Body of pancreas (tissue), 4 donors: ENCODE results near the gene ATP6V1F. TPM values are rescaled to one million over a fixed set of nuclear protein-coding genes. Genes with fewer than 3 reads are reported as not detected.

Experiments used
- ATAC-seq: fragments of 150-250 bp; one replicate; pipeline ENCODE4 v1.9.1; 2016
- DNase-seq, 4 donors: peaks; one replicate each; pipeline ENCODE4 v3.0.0-alpha.2; 2019
- H3K27ac ChIP-seq, 4 donors: fragments of 200-600 bp; sonication (generic); 1 replicate in 3 of 4; 2 replicates in 1 of 4; pipeline versions ENCODE4 v1.5.1 to v1.6.1; 2016 to 2019; ENCODE audit warnings: mild to moderate bottlenecking in 1 of 4, mixed read lengths in 1 of 4, moderate library complexity in 1 of 4
- H3K27me3 ChIP-seq, 2 donors: fragments of 200-600 bp; sonication (generic); one replicate each; pipeline ENCODE4 v1.6.0; 2016; ENCODE audit warnings: mild to moderate bottlenecking in 1 of 2
- H3K36me3 ChIP-seq, 2 donors: fragments of 200-600 bp; sonication (generic); replicated peaks in 1 of 2; 2 replicates each; pipeline ENCODE4 v1.5.1; 2016; ENCODE audit warnings: low read depth in 2 of 2; ENCODE audit not compliant: insufficient read depth in 1 of 2
- H3K4me1 ChIP-seq: fragments of 200-600 bp; sonication (generic); one replicate; pipeline ENCODE4 v1.6.0; 2016
- H3K4me3 ChIP-seq, 2 donors: fragments of 200-600 bp; sonication (generic); 1 replicate in 1 of 2; 2 replicates in 1 of 2; pipeline ENCODE4 v1.5.1; 2016 to 2019
- H3K9me3 ChIP-seq, 3 donors: fragments of 200-600 bp; sonication (generic); 1 replicate in 2 of 3; 2 replicates in 1 of 3; pipeline ENCODE4 v1.5.1; 2016
- CTCF ChIP-seq, 7 experiments: fragments of 450-650 bp in 4 of 7; fragments of 200-600 bp in 3 of 7; sonication (generic) in 3 of 7; IDR thresholded peaks; one replicate each; pipeline ENCODE4 v1.5.1; 2016 to 2019; ENCODE audit warnings: antibody characterized with exemption in 7 of 7
- POLR2A ChIP-seq, 3 donors: fragments of 450-650 bp; IDR thresholded peaks; one replicate each; pipeline ENCODE4 v1.6.1; 2016; ENCODE audit warnings: antibody characterized with exemption in 3 of 3, mild to moderate bottlenecking in 2 of 3
- WGBS, 2 donors: methylation state at CpG; one replicate each; pipeline ENCODE4 v1.1.5; 2017; 5-methylcytosine and 5-hydroxymethylcytosine counted together
- intact Hi-C: fragments of 100-400 bp; cut with DNase I; formaldehyde crosslinking; loops from one replicate; pipeline ENCODE4 v1.15.1; 2023
- total RNA-seq, 2 donors: library from RNA; depleted of rRNA; stranded (reverse); fragments of >200 nt; gene quantifications; one replicate each; pipeline ENCODE4 v1.1.0, GENCODE V29; 2016

The ATP6V1F gene
- total RNA-seq, 2 donors from 2014 or later: 36.3 to 45.8 TPM

GRCh38 chr7:128899392-128899791, 36.7 kb downstream of the ATP6V1F start:
- ATAC-seq (no peak), DNase-seq (no peak)
- Histone ChIP-seq H3K4me1 (no peaks in the 10 kb centered on the region), H3K4me3 (no peak overlapping the region), H3K27ac (no peak overlapping the region), H3K27me3 (no peaks in the 10 kb centered on the region), H3K36me3 (no peaks in the 10 kb centered on the region), H3K9me3 (peaks cover 0 to 4% (median 0%) of the 10 kb centered on the region in 3 donors)
- intact Hi-C loops: no loop called here
- TF ChIP-seq POLR2A (IDR thresholded peaks at IDR 0.05): no peak
- TF ChIP-seq CTCF (IDR thresholded peaks at IDR 0.05): no peak

- DNase-seq (no peak), ATAC-seq (no peak)
- intact Hi-C loops: no loop called here
- H3K36me3 ChIP-seq: no peaks in the 10 kb centered on the region
- H3K27me3 ChIP-seq: no peaks in the 10 kb centered on the region
- no peak overlapping the region for H3K27ac ChIP-seq
- no peaks in the 10 kb centered on the region for H3K4me1 ChIP-seq
- TF ChIP-seq CTCF (IDR thresholded peaks at IDR 0.05) (no peak), POLR2A (IDR thresholded peaks at IDR 0.05) (no peak)
- peaks cover 0 to 4% (median 0%) of the 10 kb centered on the region in 3 donors for H3K9me3 ChIP-seq
- H3K4me3 ChIP-seq: no peak overlapping the region
- WGBS, 2 donors: 35 to 46% methylated on average over 1 of the region's 1 CpG
Measured at GRCh38 chr7:128900237-128900636, 37.6 kb downstream of the ATP6V1F start.

GRCh38 chr7:128902761-128903585, 40.3 kb downstream of the ATP6V1F start:
- Histone ChIP-seq H3K4me3 (no peak overlapping the region), H3K36me3 (no peaks in the 10 kb centered on the region), H3K4me1 (no peaks in the 10 kb centered on the region), H3K27me3 (no peaks in the 10 kb centered on the region), H3K27ac (no peak overlapping the region), H3K9me3 (peaks cover 0 to 4% (median 0%) of the 10 kb centered on the region in 3 donors)
- no peak for TF ChIP-seq POLR2A (IDR thresholded peaks at IDR 0.05)
- TF ChIP-seq CTCF (IDR thresholded peaks at IDR 0.05): no peak
- intact Hi-C loops: no loop called here
- DNase-seq: no peak
- ATAC-seq: no peak
- WGBS, 2 donors: 72 to 81% methylated on average over 9 to 12 of the region's 12 CpGs

- no peak overlapping the region for H3K4me3 ChIP-seq
- no peak for TF ChIP-seq CTCF (IDR thresholded peaks at IDR 0.05)
- TF ChIP-seq POLR2A (IDR thresholded peaks at IDR 0.05): no peak
- no peaks in the 10 kb centered on the region for H3K27me3 ChIP-seq
- ATAC-seq (no peak), DNase-seq (no peak)
- intact Hi-C loops: no loop called here
- no peaks in the 10 kb centered on the region for H3K4me1 ChIP-seq
- H3K36me3 ChIP-seq: no peaks in the 10 kb centered on the region
- WGBS, 2 donors: 46 to 77% methylated on average over 4 to 14 of the region's 14 CpGs
- peaks cover 0 to 4% (median 0%) of the 10 kb centered on the region in 3 donors for H3K9me3 ChIP-seq
- no peak overlapping the region for H3K27ac ChIP-seq
Measured at GRCh38 chr7:128903621-128904361, 41.1 kb downstream of the ATP6V1F start.
